Measurements from ENCODE around the gene TOGARAM2.

GRCh38 chr2:29035016-29035745, 54.1 kb downstream of the TOGARAM2 start:
- no peak for TF ChIP-seq POLR2AphosphoS5 (IDR thresholded peaks at IDR 0.05)
- no peak for TF ChIP-seq CTCF (IDR thresholded peaks at IDR 0.05 in 8 of 11, conservative IDR thresholded peaks at IDR 0.05 in 3 of 11)
- TF ChIP-seq POLR2A (IDR thresholded peaks at IDR 0.05), result no peak
